Heart right ventricle (tissue), 16 donors: ENCODE measurements around the gene UQCR10. TPM values are rescaled to one million over a fixed set of nuclear protein-coding genes. Genes with fewer than 3 reads are reported as not detected.

Experiments
- ATAC-seq, 8 donors: fragments of 200-7000 bp; cut with Tn5 transposase; one replicate each; pipeline ENCODE4 v1.9.1; 2020; ENCODE audit warnings: mild to moderate bottlenecking in 8 of 8, moderate library complexity in 8 of 8, moderate number of reproducible peaks in 1 of 8
- DNase-seq, 2 donors: peaks; one replicate each; pipeline ENCODE4 v3.0.0-alpha.2; 2020
- H3K27ac ChIP-seq, 10 donors: fragments of 200-600 bp; sonication (generic) in 2 of 10; one replicate each; pipeline versions ENCODE4 v1.5.0 to v1.8.0; 2020 to 2022; ENCODE audit warnings: mild to moderate bottlenecking in 3 of 10
- H3K27me3 ChIP-seq, 7 donors: fragments of 200-600 bp; one replicate each; pipeline ENCODE4 v1.8.0; 2021 to 2022; ENCODE audit warnings: mild to moderate bottlenecking in 2 of 7
- H3K36me3 ChIP-seq, 9 donors: fragments of 200-600 bp; sonication (generic) in 1 of 9; one replicate each; pipeline versions ENCODE4 v1.5.0 to v1.8.0; 2020 to 2022; ENCODE audit warnings: mild to moderate bottlenecking in 2 of 9
- H3K4me1 ChIP-seq, 9 donors: fragments of 200-600 bp; sonication (generic) in 1 of 9; one replicate each; pipeline versions ENCODE4 v1.5.0 to v1.8.0; 2020 to 2022; ENCODE audit warnings: mild to moderate bottlenecking in 4 of 9
- H3K4me3 ChIP-seq, 10 donors: fragments of 200-600 bp; sonication (generic) in 2 of 10; one replicate each; pipeline versions ENCODE4 v1.5.0 to v1.8.0; 2020 to 2022; ENCODE audit warnings: mild to moderate bottlenecking in 7 of 10, moderate library complexity in 2 of 10
- H3K9me3 ChIP-seq, 11 donors: fragments of 200-600 bp in 10 of 11; sonication (generic) in 2 of 11; one replicate each; pipeline versions ENCODE4 v1.5.0 to v1.8.0; 2013 to 2022; ENCODE audit warnings: mild to moderate bottlenecking in 2 of 11, control low read depth in 1 of 11, moderate library complexity in 1 of 11
- CTCF ChIP-seq, 9 donors: fragments of 200-600 bp; sonication (generic) in 2 of 9; IDR thresholded peaks; one replicate each; pipeline versions ENCODE4 v1.5.0 to v1.8.0; 2021 to 2022; ENCODE audit warnings: antibody characterized with exemption in 9 of 9, mild to moderate bottlenecking in 5 of 9, moderate library complexity in 1 of 9
- WGBS, 2 donors: extraction: QIAGEN DNeasy Blood & Tissue Kit; methylation state at CpG; one replicate each; pipeline ENCODE4 v1.1.7; 2013; ENCODE audit warnings: inconsistent platforms in 1 of 2; 5-methylcytosine and 5-hydroxymethylcytosine counted together
- intact Hi-C, 10 donors: fragments of 100-400 bp; cut with DNase I; formaldehyde crosslinking; loops; one replicate each; pipeline versions ENCODE4 v1.11.1 to v1.14.2; 2022
- polyA plus RNA-seq, 2 donors: library from polyadenylated mRNA; stranded (reverse); fragments of 200-250 nt; gene quantifications; one replicate each; pipeline ENCODE4 v1.2.3, GENCODE V29; 2013
- total RNA-seq, 10 donors: library from RNA; stranded (reverse); fragmentation: NEBNext Ultra II Directional in 3 of 10; extraction: Animal tissue kit (Norgen Biotek cat#: 25700) in 3 of 10; gene quantifications; one replicate each; pipeline versions ENCODE4 v1.2.1 to v1.2.4, GENCODE V29; 2021 to 2023
- donor health status: Arrhythmogenic right ventricular cardiomyopathy.
- donor health status: ischemic (EF 13 %, LVEDD 7.1; RV severe dilation, severe dysfunction).
- donor health status: healthy with polysubstance abuse.
- donor health status: DM: no; HTN: yes; CAD: no.
- donor health status: DM: no; HTN: no; CAD: no.
- donor health status: ischemic (EF 25% LVEDD 6.9; RV normal size, moderate dysfunction).
- donor health status: ischemic (EF 25% LVEDD 5.7; RV mildly dilated, moderate dysfunction).
- donor health status: healthy.
- donor health status: DM: yes; HTN: yes; CAD: no.
- donor health status: Ischemic cardiomyopathy.
- donor health status: ischemic (EF 35%, LVEDD 5.7; RV mildly dilated, moderate dysfunction).
- donor health status: nonischemic (EF 11% LVEDD 7.7; RV severe dilation, severe dysfunction).
- donor health status: DM: yes; HTN: yes; CAD: no.
- donor health status: PGD.
- donor health status: ischemic (EF 29% LVEDD 5.4; RV normal size, mild dysfunction).
- donor health status: nonischemic (EF 23%, LVEDD 6.1; RV moderate dilation, normal function).

UQCR10 gene
- total and polyA plus RNA-seq, 12 donors = 296 to 963 (median 367) TPM

GRCh38 chr22:29769723-29770321, 2.7 kb downstream of the UQCR10 start:
- WGBS, 2 donors = 95 to 100% methylated on average over 2 of the region's 2 CpGs
- Histone ChIP-seq H3K4me1 (peaks cover 6 to 51% (median 31%) of the 10 kb centered on the region in 9 donors), H3K9me3 (no peaks in the 10 kb centered on the region), H3K36me3 (peaks cover 0 to 32% (median 20%) of the 10 kb centered on the region in 9 donors), H3K27me3 (no peaks in the 10 kb centered on the region), H3K27ac (no peak overlapping the region), H3K4me3 (no peak overlapping the region)
- DNase-seq (no peak), ATAC-seq (no peak)
- no peak for TF ChIP-seq CTCF (IDR thresholded peaks at IDR 0.05)
- intact Hi-C loops = loop anchor here in 7 of 10 donors (5.0 to 10.0 kb wide), 6 partner anchors 57 to 237 kb away; partner anchors contain the start of genes ASCC2 (in 2 of the 7) and NF2 (in 1 of the 7)

DNA sequence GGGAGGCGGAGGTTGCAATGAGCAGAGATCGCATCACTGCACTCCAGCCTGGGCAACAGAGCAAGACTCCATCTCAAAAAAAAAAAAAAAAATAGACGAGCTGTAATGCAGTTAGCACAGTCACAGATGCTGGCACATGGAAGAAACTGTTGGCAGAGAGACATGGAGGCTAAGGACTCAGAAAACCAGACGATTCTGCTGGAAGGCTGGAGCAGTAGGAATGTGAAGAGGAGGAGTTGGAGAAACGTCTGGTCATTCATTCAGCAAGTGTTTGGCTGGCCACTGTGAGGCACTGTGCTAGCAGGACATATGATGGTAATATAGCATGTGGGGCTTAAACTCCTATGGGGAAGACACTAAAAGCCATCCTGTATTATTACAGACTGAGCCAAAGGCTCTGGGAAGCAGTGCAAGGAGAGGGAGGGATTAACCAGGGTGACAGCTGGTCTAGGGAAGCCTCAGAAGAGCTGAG, 5.0 kb downstream of the UQCR10 start:
- DNase-seq = no peak
- no peaks in the 10 kb centered on the region for H3K9me3 ChIP-seq
- TF ChIP-seq CTCF (IDR thresholded peaks at IDR 0.05) = peak in 4 of 9 donors; percentile 38 to 43 (median 40)
- H3K4me1 ChIP-seq = peaks cover 3 to 36% (median 25%) of the 10 kb centered on the region in 9 donors
- peaks cover 0 to 32% (median 20%) of the 10 kb centered on the region in 9 donors for H3K36me3 ChIP-seq
- intact Hi-C loops = loop anchor here in 4 of 10 donors (10.0 kb wide), 2 partner anchors 63 to 233 kb away; partner anchors contain the start of gene ASCC2 (in 1 of the 4)
- no peaks in the 10 kb centered on the region for H3K27me3 ChIP-seq
- H3K4me3 ChIP-seq = no peak overlapping the region
- ATAC-seq = peak in 2 of 8 donors; percentile 7 to 30
- peak overlapping the region in 1 of 10 donors; percentile 21 for H3K27ac ChIP-seq
- WGBS, 2 donors = 42 to 45% methylated on average over 5 of the region's 5 CpGs

- intact Hi-C loops = loop anchor here in 4 of 10 donors (10.0 kb wide), 2 partner anchors 62 to 232 kb away; partner anchors contain the start of gene ASCC2 (in 1 of the 4)
- WGBS, 2 donors = 72 to 87% methylated on average over 2 of the region's 2 CpGs
- no peaks in the 10 kb centered on the region for H3K27me3 ChIP-seq
- peaks cover 3 to 31% (median 19%) of the 10 kb centered on the region in 9 donors for H3K4me1 ChIP-seq
- DNase-seq (no peak), ATAC-seq (peak in 5 of 8 donors; percentile 45 to 75 (median 68))
- no peak overlapping the region for H3K4me3 ChIP-seq
- no peaks in the 10 kb centered on the region for H3K9me3 ChIP-seq
- peak overlapping the region in 4 of 10 donors; percentile 1 to 48 (median 18) for H3K27ac ChIP-seq
- peaks cover 0 to 32% (median 20%) of the 10 kb centered on the region in 9 donors for H3K36me3 ChIP-seq
- no peak for TF ChIP-seq CTCF (IDR thresholded peaks at IDR 0.05)
These were observed 6.1 kb downstream of the UQCR10 start for GRCh38 chr22:29773233-29773632.

DNA sequence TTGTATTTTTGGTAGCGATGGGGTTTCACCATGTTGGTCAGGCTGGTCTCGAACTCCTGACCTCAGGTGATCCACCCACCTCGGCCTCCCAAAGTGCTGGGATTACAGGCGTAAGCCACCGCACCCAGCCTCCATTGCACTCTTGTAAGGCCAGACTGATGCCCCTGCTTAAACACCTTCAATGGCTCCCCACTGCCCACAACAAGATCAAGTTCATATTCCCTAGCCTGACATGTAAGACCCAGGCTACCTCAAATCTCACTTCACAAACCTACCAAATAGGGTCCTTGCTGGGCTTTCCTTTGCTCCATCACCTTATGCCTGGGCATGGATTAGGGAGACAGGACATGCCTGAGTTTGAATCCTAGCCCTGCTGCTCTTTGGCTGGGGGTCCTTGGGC, 13.1 kb downstream of the UQCR10 start:
- TF ChIP-seq CTCF (IDR thresholded peaks at IDR 0.05) = no peak
- Histone ChIP-seq H3K4me1 (peaks cover 10 to 51% (median 37%) of the 10 kb centered on the region in 9 donors), H3K27me3 (no peaks in the 10 kb centered on the region), H3K9me3 (no peaks in the 10 kb centered on the region), H3K36me3 (no peaks in the 10 kb centered on the region), H3K4me3 (no peak overlapping the region), H3K27ac (peak overlapping the region; percentile 21 to 84 (median 78))
- 98 to 99% methylated on average over 5 of the region's 5 CpGs for WGBS, 2 donors
- DNase-seq = no peak
- ATAC-seq = no peak
- intact Hi-C loops = loop anchor here in 1 of 10 donors (2.0 kb wide), 1 partner anchor 19 kb away; no protein-coding TSS in a partner anchor
